ENCODE measurements around the gene IL3RA. TPM values are rescaled to one million over a fixed set of nuclear protein-coding genes. Genes with fewer than 3 reads are reported as not detected.
"Not testable (repeated sequence)": the region's sequence is repeated elsewhere in the genome, so short reads cannot be mapped to it uniquely, and the experiment has no call there.

Gene IL3RA
- total RNA-seq, 4 donors from 2014 or later = 5.2 to 38.3 (median 20.6) TPM

DNA sequence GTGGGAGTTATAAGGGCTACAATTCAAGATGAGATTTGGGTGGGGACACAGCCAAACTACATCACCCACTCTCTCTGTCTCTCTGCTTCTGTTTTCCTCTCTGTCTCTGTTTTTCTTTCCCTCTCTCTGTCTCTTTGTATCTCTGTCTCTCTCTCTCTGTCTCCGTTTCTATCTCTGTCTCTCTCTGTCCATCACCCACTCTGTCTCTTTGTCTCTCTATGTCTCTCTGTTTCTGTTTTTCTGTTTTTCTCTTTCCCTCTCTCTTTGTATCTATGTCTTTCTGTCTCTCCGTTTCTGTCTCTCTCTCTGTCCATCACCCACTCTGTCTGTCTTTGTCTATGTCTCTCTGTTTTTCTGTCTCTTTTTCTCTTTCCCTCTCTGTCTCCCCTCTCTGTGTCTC is 25.3 kb downstream of the IL3RA start:
- no peak for ATAC-seq (ENCODE audit: low FRiP score)
- TF ChIP-seq, protein P1, sequence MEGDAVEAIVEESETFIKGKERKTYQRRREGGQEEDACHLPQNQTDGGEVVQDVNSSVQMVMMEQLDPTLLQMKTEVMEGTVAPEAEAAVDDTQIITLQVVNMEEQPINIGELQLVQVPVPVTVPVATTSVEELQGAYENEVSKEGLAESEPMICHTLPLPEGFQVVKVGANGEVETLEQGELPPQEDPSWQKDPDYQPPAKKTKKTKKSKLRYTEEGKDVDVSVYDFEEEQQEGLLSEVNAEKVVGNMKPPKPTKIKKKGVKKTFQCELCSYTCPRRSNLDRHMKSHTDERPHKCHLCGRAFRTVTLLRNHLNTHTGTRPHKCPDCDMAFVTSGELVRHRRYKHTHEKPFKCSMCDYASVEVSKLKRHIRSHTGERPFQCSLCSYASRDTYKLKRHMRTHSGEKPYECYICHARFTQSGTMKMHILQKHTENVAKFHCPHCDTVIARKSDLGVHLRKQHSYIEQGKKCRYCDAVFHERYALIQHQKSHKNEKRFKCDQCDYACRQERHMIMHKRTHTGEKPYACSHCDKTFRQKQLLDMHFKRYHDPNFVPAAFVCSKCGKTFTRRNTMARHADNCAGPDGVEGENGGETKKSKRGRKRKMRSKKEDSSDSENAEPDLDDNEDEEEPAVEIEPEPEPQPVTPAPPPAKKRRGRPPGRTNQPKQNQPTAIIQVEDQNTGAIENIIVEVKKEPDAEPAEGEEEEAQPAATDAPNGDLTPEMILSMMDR (IDR thresholded peaks at IDR 0.05) = no peak
- DNase-seq (ENCODE audit: low spot score) = no peak

- not testable (repeated sequence) for DNase-seq (ENCODE audit: low spot score); ATAC-seq (ENCODE audit: low FRiP score)
Measured at GRCh38 chrX:1366363-1366762, 29.8 kb downstream of the IL3RA start.

DNA sequence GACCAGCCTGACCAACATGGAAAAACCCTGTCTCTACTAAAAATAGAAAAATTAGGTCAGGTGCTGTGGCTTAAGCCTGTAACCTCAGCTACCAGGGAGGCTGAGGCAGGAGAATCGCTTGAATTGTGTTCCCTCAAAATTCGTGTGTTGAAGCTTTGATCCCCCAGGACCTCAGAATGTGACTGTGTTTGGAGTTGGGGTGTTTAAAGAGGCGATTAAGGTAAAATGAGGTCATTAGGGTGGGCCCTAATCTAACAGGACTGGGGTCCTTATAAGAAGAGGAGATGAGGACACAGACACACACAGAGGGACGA is 31.8 kb downstream of the IL3RA start:
- ATAC-seq (ENCODE audit: low FRiP score) = no peak
- TF ChIP-seq, protein P1 (IDR thresholded peaks at IDR 0.05) = no peak
- no peak for DNase-seq (ENCODE audit: low spot score)

GRCh38 chrX:1378306-1378759 is 41.7 kb downstream of the IL3RA start:
- DNase-seq (ENCODE audit: low spot score) (no peak), ATAC-seq (ENCODE audit: low FRiP score) (peak; percentile 19)
- TF ChIP-seq, protein P1 (IDR thresholded peaks at IDR 0.05) = no peak

GRCh38 chrX:1380672-1381233 is 44.2 kb downstream of the IL3RA start:
- DNase-seq (ENCODE audit: low spot score) (no peak), ATAC-seq (ENCODE audit: low FRiP score) (peak; percentile 7)
- TF ChIP-seq, protein P1 (IDR thresholded peaks at IDR 0.05) = no peak

GRCh38 chrX:1384658-1385252 is 48.2 kb downstream of the IL3RA start:
- DNase-seq (ENCODE audit: low spot score) (no peak), ATAC-seq (ENCODE audit: low FRiP score) (no peak)
- TF ChIP-seq, protein P1 (IDR thresholded peaks at IDR 0.05) = no peak

DNA sequence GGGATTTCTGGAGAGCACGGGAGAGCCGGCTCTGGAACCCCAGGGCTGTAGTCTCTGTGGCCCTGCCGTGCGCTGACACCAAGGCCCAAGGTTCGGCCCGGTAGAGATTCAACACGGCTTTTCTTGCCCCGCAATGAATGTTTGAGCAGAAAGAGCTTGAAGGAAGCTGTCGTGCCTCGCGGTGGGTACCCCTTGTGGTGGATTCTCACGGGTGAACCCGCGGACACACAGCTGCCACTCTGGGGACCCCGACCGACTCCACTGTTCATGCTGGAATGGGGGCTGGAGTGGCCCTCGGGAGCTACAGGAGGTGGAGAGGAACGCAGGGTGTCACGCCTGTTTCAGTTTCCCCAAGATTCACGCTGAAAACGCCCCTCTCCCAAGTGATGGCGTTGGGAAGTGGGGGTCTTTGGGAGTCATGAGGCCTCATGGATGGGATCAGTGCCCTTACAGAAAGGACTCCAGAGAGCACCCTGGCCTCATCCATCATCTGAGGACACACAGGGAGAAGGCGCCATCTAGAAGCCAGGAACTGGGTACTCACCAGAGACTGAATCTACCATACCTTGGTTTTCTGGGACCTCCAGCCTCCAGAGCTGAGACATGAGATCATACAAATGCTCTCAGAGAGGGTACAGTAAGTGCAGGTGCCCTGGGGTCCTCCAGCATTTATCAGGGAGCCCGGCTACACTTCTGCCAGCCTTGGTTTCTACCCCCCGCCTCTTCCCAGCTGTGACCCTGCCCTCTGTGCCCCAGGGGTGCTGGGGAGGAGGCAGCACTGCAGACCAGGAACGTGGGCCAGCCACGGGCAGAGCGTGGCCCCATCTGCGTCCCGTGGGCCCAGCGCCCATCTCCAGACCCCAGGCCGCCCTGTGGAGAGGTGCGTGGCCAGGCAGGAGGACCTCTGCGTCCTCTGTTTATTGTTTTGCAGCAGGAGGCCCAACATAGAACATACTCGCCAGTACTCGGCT is 49.0 kb downstream of the IL3RA start:
- no peak for DNase-seq (ENCODE audit: low spot score)
- ATAC-seq (ENCODE audit: low FRiP score) = no peak
- TF ChIP-seq, protein P1 (IDR thresholded peaks at IDR 0.05) = no peak
